ENCODE measurements around the gene PHF10.

DNA sequence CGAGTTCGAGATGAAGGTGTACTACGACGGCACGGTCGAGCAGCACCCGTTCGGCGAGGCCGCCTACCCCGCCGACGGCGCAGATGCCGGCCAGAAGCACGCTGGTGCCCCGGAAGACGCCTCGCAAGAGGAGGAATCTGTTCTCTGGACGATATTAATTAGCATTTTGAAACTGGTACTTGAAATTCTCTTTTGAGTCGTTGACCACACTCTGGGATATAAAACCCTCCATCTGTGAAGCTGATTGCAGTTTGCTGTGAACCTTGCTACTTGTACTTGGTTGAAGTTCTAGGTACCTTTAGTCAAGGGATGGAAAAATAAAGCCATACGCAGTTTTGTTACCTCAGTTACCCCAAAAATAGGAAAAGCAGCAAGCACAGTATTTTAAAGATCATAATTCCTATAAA lies 21.5 kb downstream of the PHF10 start:
- TF ChIP-seq POLR2A (IDR thresholded peaks at IDR 0.05) = no peak
- TF ChIP-seq, protein P1, sequence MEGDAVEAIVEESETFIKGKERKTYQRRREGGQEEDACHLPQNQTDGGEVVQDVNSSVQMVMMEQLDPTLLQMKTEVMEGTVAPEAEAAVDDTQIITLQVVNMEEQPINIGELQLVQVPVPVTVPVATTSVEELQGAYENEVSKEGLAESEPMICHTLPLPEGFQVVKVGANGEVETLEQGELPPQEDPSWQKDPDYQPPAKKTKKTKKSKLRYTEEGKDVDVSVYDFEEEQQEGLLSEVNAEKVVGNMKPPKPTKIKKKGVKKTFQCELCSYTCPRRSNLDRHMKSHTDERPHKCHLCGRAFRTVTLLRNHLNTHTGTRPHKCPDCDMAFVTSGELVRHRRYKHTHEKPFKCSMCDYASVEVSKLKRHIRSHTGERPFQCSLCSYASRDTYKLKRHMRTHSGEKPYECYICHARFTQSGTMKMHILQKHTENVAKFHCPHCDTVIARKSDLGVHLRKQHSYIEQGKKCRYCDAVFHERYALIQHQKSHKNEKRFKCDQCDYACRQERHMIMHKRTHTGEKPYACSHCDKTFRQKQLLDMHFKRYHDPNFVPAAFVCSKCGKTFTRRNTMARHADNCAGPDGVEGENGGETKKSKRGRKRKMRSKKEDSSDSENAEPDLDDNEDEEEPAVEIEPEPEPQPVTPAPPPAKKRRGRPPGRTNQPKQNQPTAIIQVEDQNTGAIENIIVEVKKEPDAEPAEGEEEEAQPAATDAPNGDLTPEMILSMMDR (IDR thresholded peaks at IDR 0.05) = no peak
